ENCODE measurements around the gene ARID1A. TPM values are rescaled to one million over a fixed set of nuclear protein-coding genes. Genes with fewer than 3 reads are reported as not detected.
A peak's percentile ranks its signal among the peaks of the same experiment; 100 is the strongest.

Gene ARID1A
- total and polyA plus RNA-seq, 2 of the 8 experiments (the other 6 are each of a cell fraction or from before 2014, with no cell fraction given): 52.1 to 103 TPM

DNA sequence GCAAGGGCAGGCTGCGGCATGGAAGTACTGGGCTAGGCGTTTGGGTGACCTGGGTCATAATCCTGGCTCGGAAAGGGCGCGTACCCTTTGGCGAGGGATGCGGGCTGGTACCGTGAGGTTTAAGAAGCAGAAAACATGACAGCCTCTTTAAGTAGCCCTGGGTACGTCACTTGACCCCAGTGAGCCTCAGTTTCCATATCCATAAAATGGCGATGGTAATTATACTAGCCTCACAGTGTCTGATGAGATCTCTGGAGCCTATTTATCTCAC lies 92.6 kb downstream of the ARID1A start:
- Histone ChIP-seq H3K14ac (ENCODE audit: insufficient read length) (no peak overlapping the region), H3K18ac (ENCODE audit: extremely low read depth, low read length) (peak overlapping the region; percentile 85; the same call in 1 of the 2 replicates), H3K9ac (replicated peaks in 1 of 4; ENCODE audit: extremely low read depth in 1 of 4, low read depth in 3 of 4, low read length in 3 of 4) (peak overlapping the region in 3 of 4 experiments; percentile 73 to 82 (median 74); a peak in 5 of 7 replicates), H3K4ac (replicated peaks; ENCODE audit: insufficient read length, low read depth, low read length) (peak overlapping the region; percentile 3), H4K5ac (ENCODE audit: insufficient read length, low read depth, low read length) (peak overlapping the region; percentile 79), H3K27ac (ENCODE audit: low read depth, low read length) (peak overlapping the region; percentile 81), H2BK120ac (replicated peaks; ENCODE audit: low read depth, low read length) (no peak overlapping the region), H3K4me1 (replicated peaks in 1 of 4; ENCODE audit: control insufficient read depth in 3 of 4, insufficient read depth in 4 of 4, low read length in 3 of 4) (peaks cover 5 to 18% (median 12%) of the 10 kb centered on the region in 4 experiments; a peak in 6 of 7 replicates), H3K79me1 (ENCODE audit: low read depth, low read length) (no peaks in the 10 kb centered on the region), H3K79me2 (ENCODE audit: control insufficient read depth in 1 of 2, insufficient read depth in 2 of 2, low read length in 2 of 2) (no peaks in the 10 kb centered on the region), H3K4me3 (ENCODE audit: extremely low read depth in 1 of 4, insufficient read depth in 2 of 4, low read depth in 3 of 4, low read length in 4 of 4) (peak overlapping the region; percentile 63 to 84 (median 73)), H4K8ac (ENCODE audit: extremely low read depth, insufficient read depth, low read length) (no peak overlapping the region), H3K9me3 (ENCODE audit: insufficient read depth in 2 of 2, low read depth in 1 of 2, low read length in 1 of 2) (no peaks in the 10 kb centered on the region), H2AFZ (ENCODE audit: low read length) (no peak overlapping the region), H3K56ac (replicated peaks; ENCODE audit: insufficient read length, low read depth, low read length) (peak overlapping the region; percentile 2), H4K91ac (replicated peaks; ENCODE audit: insufficient read length, low read length) (peak overlapping the region; percentile 5), H2BK5ac (ENCODE audit: low read depth, low read length) (peak overlapping the region; percentile 72; the same call in 1 of the 2 replicates), H2BK12ac (ENCODE audit: low read depth, low read length) (peak overlapping the region; percentile 5; the same call in 1 of the 2 replicates), H2AK5ac (ENCODE audit: low read depth, low read length) (no peak overlapping the region), H2BK15ac (ENCODE audit: low read length) (no peak overlapping the region), H2BK20ac (ENCODE audit: low read length) (no peak overlapping the region), H3K27me3 (replicated peaks in 1 of 4; ENCODE audit: control insufficient read depth in 3 of 4, extremely low read depth in 1 of 4, insufficient read depth in 3 of 4, low read length in 3 of 4) (no peaks in the 10 kb centered on the region), H4K20me1 (replicated peaks in 1 of 2; ENCODE audit: control insufficient read depth in 1 of 2, insufficient read depth in 2 of 2, low read length in 2 of 2) (no peaks in the 10 kb centered on the region), H3K4me2 (ENCODE audit: insufficient read depth in 1 of 2, low read depth in 2 of 2, low read length in 2 of 2) (peak overlapping the region; percentile 79 to 98), H3K23me2 (ENCODE audit: low read depth, low read length) (peaks cover 14% of the 10 kb centered on the region), H3K23ac (ENCODE audit: insufficient read length) (no peak overlapping the region), H3K36me3 (ENCODE audit: control insufficient read depth in 2 of 4, insufficient read depth in 4 of 4, low read length in 3 of 4) (no peaks in the 10 kb centered on the region; a peak in 1 of 8 replicates)
- TF ChIP-seq KDM1A (IDR thresholded peaks at IDR 0.05; ENCODE audit: borderline replicate concordance, low read length): 0 out of 2 replicates have a peak, but pooled peaks have one; percentile 12
- 0 out of 2 replicates have a peak, but pooled peaks have one; percentile 0 for TF ChIP-seq POLR2AphosphoS5 (IDR thresholded peaks at IDR 0.05; ENCODE audit: low read depth, low read length)
- TF ChIP-seq SP2 (IDR thresholded peaks at IDR 0.05; ENCODE audit: low read length): no peak
- 0 out of 4 replicates have a peak, but pooled peaks of 1 of the 2 experiments have one; percentile 29 for TF ChIP-seq HDAC2 (IDR thresholded peaks at IDR 0.05; ENCODE audit: borderline replicate concordance in 1 of 2, low read depth in 2 of 2, low read length in 2 of 2)
- POLR2A ChIA-PET (ENCODE audit: partially characterized antibody): interaction anchor here (0.6 to 11.6 kb wide), 10 partner anchors 9 to 408 kb away, joined by 3 to 118 read pairs (median 4); partner anchors contain the start of gene ARID1A
- WGBS, 2 experiments (ENCODE audit: extremely low coverage in 1 of 2, insufficient coverage in 1 of 2, insufficient read length in 1 of 2, insufficient replicate concordance in 2 of 2, low coverage in 1 of 2, low lambda C conversion rate in 2 of 2, missing lambda C conversion rate in 1 of 2): 33% methylated on average over 10 of the region's 10 CpGs; no CpG with 5 or more reads in 1 of the 2 experiments
- CTCF ChIA-PET (ENCODE audit: partially characterized antibody): interaction anchor here (0.6 to 6.9 kb wide), 47 partner anchors 9 to 437 kb away, joined by 3 to 121 read pairs (median 5); no protein-coding TSS in a partner anchor
- FAIRE-seq (no peak), DNase-seq (ENCODE audit: low read depth in 1 of 2, low spot score in 2 of 2) (no peak)

Data from H1 (cell line).